ENCODE measurements around the gene OR6C68. TPM values are rescaled to one million over a fixed set of nuclear protein-coding genes. Genes with fewer than 3 reads are reported as not detected.

OR6C68 gene
- total and polyA plus RNA-seq, 4 donors = not detected

GRCh38 chr12:55501601-55502000 lies 9.4 kb downstream of the OR6C68 start:
- Histone ChIP-seq H3K4me3 (ENCODE audit: low read depth in 1 of 3, low read length in 3 of 3) (no peak overlapping the region), H3K27ac (ENCODE audit: low read depth in 1 of 2, low read length in 2 of 2) (no peak overlapping the region), H3K27me3 (ENCODE audit: control insufficient read depth in 4 of 4, insufficient read depth in 4 of 4, low read length in 3 of 4) (peaks cover 0 to 2% (median 0%) of the 10 kb centered on the region in 4 donors), H3K9ac (ENCODE audit: low read depth in 1 of 2, low read length in 2 of 2) (no peak overlapping the region), H3K4me1 (ENCODE audit: control insufficient read depth in 4 of 4, insufficient read depth in 4 of 4, low read length in 3 of 4) (no peaks in the 10 kb centered on the region), H3K9me3 (ENCODE audit: control insufficient read depth in 4 of 4, low read length in 3 of 4) (no peaks in the 10 kb centered on the region), H3K36me3 (ENCODE audit: control insufficient read depth in 4 of 4, insufficient read depth in 3 of 4, low read depth in 1 of 4, low read length in 3 of 4) (no peaks in the 10 kb centered on the region)
- WGBS = 55% methylated on average over 2 of the region's 2 CpGs
- no peak for DNase-seq (ENCODE audit: low spot score)
- TF ChIP-seq HNF4G (IDR thresholded peaks at IDR 0.05) = no peak
- no peak for TF ChIP-seq RAD21 (IDR thresholded peaks at IDR 0.05)
- no peak for TF ChIP-seq JUND (IDR thresholded peaks at IDR 0.05)
- TF ChIP-seq, protein P1, sequence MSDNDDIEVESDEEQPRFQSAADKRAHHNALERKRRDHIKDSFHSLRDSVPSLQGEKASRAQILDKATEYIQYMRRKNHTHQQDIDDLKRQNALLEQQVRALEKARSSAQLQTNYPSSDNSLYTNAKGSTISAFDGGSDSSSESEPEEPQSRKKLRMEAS (IDR thresholded peaks at IDR 0.05) = no peak

DNA sequence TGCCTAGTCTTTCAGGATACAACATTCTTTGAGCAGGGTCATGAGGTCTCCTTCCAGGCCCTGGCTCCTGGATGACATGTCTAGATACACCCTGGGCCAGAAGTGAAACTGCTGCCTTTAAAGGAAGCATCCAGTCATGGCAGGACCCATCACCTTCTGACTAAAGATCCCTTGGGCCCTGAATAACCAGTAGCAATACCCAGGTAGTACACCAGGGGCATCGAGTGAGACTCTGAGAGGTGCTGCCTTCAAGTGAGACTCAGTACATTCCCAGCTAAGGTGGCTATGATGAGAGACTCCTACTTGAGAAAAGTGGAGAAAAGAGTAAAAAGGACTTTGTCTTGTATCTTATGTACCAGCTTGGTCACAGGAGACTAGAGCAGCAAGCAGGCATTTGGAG lies 23.5 kb downstream of the OR6C68 start:
- Histone ChIP-seq H3K4me1 (ENCODE audit: control insufficient read depth in 4 of 4, insufficient read depth in 4 of 4, low read length in 3 of 4) (no peaks in the 10 kb centered on the region), H3K4me3 (ENCODE audit: low read depth in 1 of 3, low read length in 3 of 3) (no peak overlapping the region), H3K9ac (ENCODE audit: low read depth in 1 of 2, low read length in 2 of 2) (no peak overlapping the region), H3K36me3 (ENCODE audit: control insufficient read depth in 4 of 4, insufficient read depth in 3 of 4, low read depth in 1 of 4, low read length in 3 of 4) (no peaks in the 10 kb centered on the region), H3K27ac (ENCODE audit: low read depth in 1 of 2, low read length in 2 of 2) (no peak overlapping the region), H3K27me3 (ENCODE audit: control insufficient read depth in 4 of 4, insufficient read depth in 4 of 4, low read length in 3 of 4) (no peaks in the 10 kb centered on the region), H3K9me3 (ENCODE audit: control insufficient read depth in 4 of 4, low read length in 3 of 4) (no peaks in the 10 kb centered on the region)
- no peak for DNase-seq (ENCODE audit: low spot score)
- 72% methylated on average over 1 of the region's 1 CpG for WGBS
- TF ChIP-seq RAD21 (IDR thresholded peaks at IDR 0.05) (no peak), CTCF (IDR thresholded peaks at IDR 0.05; ENCODE audit: low read depth, low read length, missing input control) (no peak), JUND (IDR thresholded peaks at IDR 0.05) (no peak), NR2F2 (IDR thresholded peaks at IDR 0.05) (no peak), FOXA1 (IDR thresholded peaks at IDR 0.05) (no peak), HNF4A (conservative IDR thresholded peaks at IDR 0.05) (no peak), YY1 (IDR thresholded peaks at IDR 0.05) (no peak), TAF1 (conservative IDR thresholded peaks at IDR 0.05) (no peak), HNF4G (IDR thresholded peaks at IDR 0.05) (no peak), RXRA (IDR thresholded peaks at IDR 0.05) (no peak), REST (IDR thresholded peaks at IDR 0.05) (no peak), FOXA2 (IDR thresholded peaks at IDR 0.05) (no peak), ZBTB33 (IDR thresholded peaks at IDR 0.05) (no peak), SP1 (IDR thresholded peaks at IDR 0.05) (no peak)
- TF ChIP-seq, protein P1 (IDR thresholded peaks at IDR 0.05) = no peak

Measured in liver (tissue), 9 donors.